Measurements from ENCODE around the gene C2CD2. TPM values are rescaled to one million over a fixed set of nuclear protein-coding genes. Genes with fewer than 3 reads are reported as not detected.

Gene C2CD2
- total and polyA plus RNA-seq, 2 donors (not counting 3 experiments of a cell fraction or from before 2014, with no cell fraction given) = 32.6 to 41.2 TPM

GRCh38 chr21:41964171-41964570 lies 10.4 kb upstream of the C2CD2 start:
- intact Hi-C loops (cut with micrococcal nuclease) = no loop called here
- H3K4me2 ChIP-seq (ENCODE audit: insufficient read depth, low read length) = no peak overlapping the region
- no peaks in the 10 kb centered on the region for H3K9me3 ChIP-seq (replicated peaks; ENCODE audit: control insufficient read depth, insufficient read depth, low read length)
- no TSS peak for BruUV-seq (replicated peaks)
- H3K9me1 ChIP-seq (replicated peaks; ENCODE audit: control insufficient read depth, extremely low read depth, insufficient read depth, low read length) = no peaks in the 10 kb centered on the region
- H3K9ac ChIP-seq (replicated peaks; ENCODE audit: extremely low read depth, insufficient read depth, low read length) = no peak overlapping the region
- no peaks in the 10 kb centered on the region for H3K36me3 ChIP-seq (ENCODE audit: control insufficient read depth in 2 of 2, extremely low read depth in 1 of 2, insufficient read depth in 2 of 2, low read length in 2 of 2)
- DNase-seq (ENCODE audit: low read depth, low spot score) = no peak
- ChIA-PET CTCF (interaction anchor here (0.8 kb wide), 1 partner anchor 154 kb away, joined by 4 read pairs; no protein-coding TSS in a partner anchor), POLR2A (no interaction called here)
- dilution Hi-C loops (cut with MboI; ENCODE audit: extremely low pct_ligation_motif_present, low sequenced_read_pairs) = no loop called here
- H3K4me3 ChIP-seq (replicated peaks in 1 of 3; ENCODE audit: insufficient read depth in 1 of 3, low read depth in 1 of 3, low read length in 3 of 3) = no peak overlapping the region
- FAIRE-seq = no peak
- TF ChIP-seq FOS (IDR thresholded peaks at IDR 0.05; ENCODE audit: borderline replicate concordance, insufficient read depth, low read length) = no peak
- no peak for TF ChIP-seq MYC (IDR thresholded peaks at IDR 0.05; ENCODE audit: low read depth, low read length)
- no peak for TF ChIP-seq POLR2AphosphoS5 (IDR thresholded peaks at IDR 0.05; ENCODE audit: insufficient read depth, low read depth, low read length)
- TF ChIP-seq EZH2 (IDR thresholded peaks at IDR 0.05; ENCODE audit: borderline replicate concordance, low read depth, low read length, severe bottlenecking) = no peak
- no peak for TF ChIP-seq GATA2 (IDR thresholded peaks at IDR 0.05; ENCODE audit: insufficient read depth, insufficient read length, low read depth, low read length)
- TF ChIP-seq CTCF (IDR thresholded peaks at IDR 0.05; ENCODE audit: extremely low read depth in 1 of 2, insufficient read depth in 1 of 2, low read depth in 1 of 2, low read length in 2 of 2) = no peak
- TF ChIP-seq JUN (IDR thresholded peaks at IDR 0.05; ENCODE audit: borderline replicate concordance, insufficient read depth, insufficient read length, low read depth) = no peak
- no peak for TF ChIP-seq MAX (IDR thresholded peaks at IDR 0.05; ENCODE audit: insufficient read depth, insufficient read length)
- TF ChIP-seq POLR2A (IDR thresholded peaks at IDR 0.05; ENCODE audit: low read depth, low read length) = no peak
- no peaks in the 10 kb centered on the region for H3K27me3 ChIP-seq (ENCODE audit: control insufficient read depth in 2 of 2, insufficient read depth in 2 of 2, low read length in 2 of 2)
- H3K79me2 ChIP-seq (ENCODE audit: control insufficient read depth, insufficient read depth, low read length) = no peaks in the 10 kb centered on the region
- H3K4me1 ChIP-seq (ENCODE audit: control insufficient read depth, extremely low read depth, insufficient read depth, low read length) = peaks cover 24% of the 10 kb centered on the region
- H2AFZ ChIP-seq (ENCODE audit: low read depth, low read length) = no peak overlapping the region
- H3K27ac ChIP-seq (ENCODE audit: insufficient read depth, low read depth, low read length) = no peak overlapping the region
- H4K20me1 ChIP-seq (replicated peaks; ENCODE audit: control insufficient read depth, extremely low read depth, insufficient read depth, low read length) = no peaks in the 10 kb centered on the region

Data from endothelial cell of umbilical vein (primary cell).